D341Med (cell line): ENCODE results near the gene SLC9A4.

Source experiments
- DNase-seq: peaks from one replicate; pipeline ENCODE4 v3.0.0; 2012; ENCODE audit warnings: low spot score

Gene SLC9A4

GRCh38 chr2:102455061-102455670, 17.9 kb upstream of the SLC9A4 start:
- DNase-seq, result no peak

- DNase-seq, result no peak
Observed at GRCh38 chr2:102460467-102460866, 12.6 kb upstream of the SLC9A4 start.

GRCh38 chr2:102461188-102461587, 11.8 kb upstream of the SLC9A4 start:
- no peak for DNase-seq

GRCh38 chr2:102463160-102463559, 9.9 kb upstream of the SLC9A4 start:
- no peak for DNase-seq

- DNase-seq, result no peak
Observed at GRCh38 chr2:102470168-102470567, 2.9 kb upstream of the SLC9A4 start.

- no peak for DNase-seq
Observed at GRCh38 chr2:102473631-102474030, 605 bp downstream of the SLC9A4 start.

GRCh38 chr2:102474785-102475184, 1.8 kb downstream of the SLC9A4 start:
- DNase-seq, result no peak

GRCh38 chr2:102478686-102479470, 5.9 kb downstream of the SLC9A4 start:
- DNase-seq, result no peak

- DNase-seq, result no peak
Observed at GRCh38 chr2:102480285-102481195, 7.5 kb downstream of the SLC9A4 start.

- DNase-seq, result no peak
Observed at GRCh38 chr2:102481931-102482330, 8.9 kb downstream of the SLC9A4 start.

- no peak for DNase-seq
Observed at GRCh38 chr2:102483086-102483485, 10.1 kb downstream of the SLC9A4 start.

- DNase-seq, result no peak
Observed at GRCh38 chr2:102484310-102485061, 11.5 kb downstream of the SLC9A4 start.

- no peak for DNase-seq
Observed at GRCh38 chr2:102485147-102485785, 12.2 kb downstream of the SLC9A4 start.

- DNase-seq, result no peak
Observed at GRCh38 chr2:102486941-102487702, 14.1 kb downstream of the SLC9A4 start.

GRCh38 chr2:102487761-102488462, 14.9 kb downstream of the SLC9A4 start:
- no peak for DNase-seq

GRCh38 chr2:102489646-102490045, 16.6 kb downstream of the SLC9A4 start:
- no peak for DNase-seq

GRCh38 chr2:102492006-102492405, 19.0 kb downstream of the SLC9A4 start:
- DNase-seq, result no peak

GRCh38 chr2:102494570-102494969, 21.5 kb downstream of the SLC9A4 start:
- no peak for DNase-seq

- no peak for DNase-seq
Observed at GRCh38 chr2:102498414-102498813, 25.4 kb downstream of the SLC9A4 start.

- no peak for DNase-seq
Observed at GRCh38 chr2:102499558-102499957, 26.5 kb downstream of the SLC9A4 start.
